Bronchial epithelial cell (primary cell): ENCODE data around the gene OSBPL1A. TPM values are rescaled to one million over a fixed set of nuclear protein-coding genes. Genes with fewer than 3 reads are reported as not detected.

Experiments
- DNase-seq: peaks from one replicate; pipeline ENCODE4 v3.0.0-alpha.2; 2010; ENCODE audit warnings: low read depth
- FAIRE-seq: peaks from 2 replicates; lab custom pipeline; 2011; peaks lifted over from hg19 to GRCh38; lab: Jason Lieb, UNC
- H3K27me3 ChIP-seq: 2 replicates; pipeline ENCODE4 v1.5.1; 2011; ENCODE audit warnings: low read length; ENCODE audit not compliant: control insufficient read depth, insufficient read depth
- H3K36me3 ChIP-seq: 2 replicates; pipeline ENCODE4 v1.5.1; 2011; ENCODE audit warnings: low read length; ENCODE audit not compliant: control insufficient read depth, insufficient read depth
- H3K4me3 ChIP-seq: 2 replicates; pipeline ENCODE4 v1.5.1; 2011; ENCODE audit warnings: mild to moderate bottlenecking, low read depth, low read length, control low read depth
- total RNA-seq: library from RNA; depleted of rRNA; stranded (reverse); fragments of >200 nt; gene quantifications from 2 replicates; pipeline ENCODE4 v1.2.1, GENCODE V29; 2014
- TF ChIP-seq, protein P1 (sequence below): IDR thresholded peaks from 2 replicates; pipeline ENCODE4 v1.5.1; 2011; ENCODE audit warnings: mild to moderate bottlenecking, moderate library complexity, low read length, control low read depth, inconsistent platforms; ENCODE audit not compliant: insufficient read depth, severe bottlenecking

The OSBPL1A gene
- total RNA-seq, 1 donor from 2014 or later: 22.6 TPM

DNA sequence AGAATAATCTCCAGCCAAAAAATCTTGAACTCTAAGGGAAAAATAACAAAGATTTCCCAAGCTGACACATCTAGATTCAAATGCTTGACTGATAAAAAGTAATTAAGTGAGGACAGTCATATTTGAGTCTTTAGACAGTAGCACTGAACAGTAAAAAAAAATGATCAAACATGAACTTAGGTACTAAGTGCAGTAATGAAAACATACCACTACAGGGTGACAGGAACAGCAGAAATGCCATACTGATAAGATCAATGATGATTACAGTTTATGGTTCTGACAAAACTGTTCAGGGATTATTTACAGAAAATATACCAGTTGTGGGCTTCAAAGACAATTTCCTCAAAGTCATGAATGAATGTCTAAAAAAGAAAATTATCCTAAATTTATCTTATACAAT is 80.3 kb downstream of the OSBPL1A start:
- DNase-seq (no peak), FAIRE-seq (no peak)
- H3K27me3 ChIP-seq: no peaks in the 10 kb centered on the region
- no peaks in the 10 kb centered on the region for H3K36me3 ChIP-seq
- no peak overlapping the region for H3K4me3 ChIP-seq
- TF ChIP-seq, protein P1, sequence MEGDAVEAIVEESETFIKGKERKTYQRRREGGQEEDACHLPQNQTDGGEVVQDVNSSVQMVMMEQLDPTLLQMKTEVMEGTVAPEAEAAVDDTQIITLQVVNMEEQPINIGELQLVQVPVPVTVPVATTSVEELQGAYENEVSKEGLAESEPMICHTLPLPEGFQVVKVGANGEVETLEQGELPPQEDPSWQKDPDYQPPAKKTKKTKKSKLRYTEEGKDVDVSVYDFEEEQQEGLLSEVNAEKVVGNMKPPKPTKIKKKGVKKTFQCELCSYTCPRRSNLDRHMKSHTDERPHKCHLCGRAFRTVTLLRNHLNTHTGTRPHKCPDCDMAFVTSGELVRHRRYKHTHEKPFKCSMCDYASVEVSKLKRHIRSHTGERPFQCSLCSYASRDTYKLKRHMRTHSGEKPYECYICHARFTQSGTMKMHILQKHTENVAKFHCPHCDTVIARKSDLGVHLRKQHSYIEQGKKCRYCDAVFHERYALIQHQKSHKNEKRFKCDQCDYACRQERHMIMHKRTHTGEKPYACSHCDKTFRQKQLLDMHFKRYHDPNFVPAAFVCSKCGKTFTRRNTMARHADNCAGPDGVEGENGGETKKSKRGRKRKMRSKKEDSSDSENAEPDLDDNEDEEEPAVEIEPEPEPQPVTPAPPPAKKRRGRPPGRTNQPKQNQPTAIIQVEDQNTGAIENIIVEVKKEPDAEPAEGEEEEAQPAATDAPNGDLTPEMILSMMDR: no peak

DNA sequence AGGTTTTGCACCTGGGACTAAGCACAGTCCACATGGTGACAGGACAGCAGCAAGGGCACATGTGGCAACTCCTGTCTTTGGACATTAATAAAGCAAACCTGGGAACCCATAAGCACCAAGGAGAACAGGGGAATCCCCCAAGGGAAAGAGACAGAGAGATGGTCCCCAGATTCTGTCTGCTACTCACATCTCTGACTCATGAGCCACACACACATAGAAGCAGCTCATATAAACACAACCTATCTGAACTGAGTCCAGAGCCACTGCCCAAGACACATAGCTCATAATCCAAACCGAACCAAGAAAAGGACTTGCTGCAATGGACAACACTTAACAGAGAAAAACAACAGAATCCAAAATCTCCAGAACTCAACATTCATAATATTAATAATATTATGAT is 82.5 kb downstream of the OSBPL1A start:
- DNase-seq: no peak
- no peak for FAIRE-seq
- Histone ChIP-seq H3K27me3 (no peaks in the 10 kb centered on the region), H3K36me3 (no peaks in the 10 kb centered on the region), H3K4me3 (no peak overlapping the region)
- TF ChIP-seq, protein P1: no peak

DNA sequence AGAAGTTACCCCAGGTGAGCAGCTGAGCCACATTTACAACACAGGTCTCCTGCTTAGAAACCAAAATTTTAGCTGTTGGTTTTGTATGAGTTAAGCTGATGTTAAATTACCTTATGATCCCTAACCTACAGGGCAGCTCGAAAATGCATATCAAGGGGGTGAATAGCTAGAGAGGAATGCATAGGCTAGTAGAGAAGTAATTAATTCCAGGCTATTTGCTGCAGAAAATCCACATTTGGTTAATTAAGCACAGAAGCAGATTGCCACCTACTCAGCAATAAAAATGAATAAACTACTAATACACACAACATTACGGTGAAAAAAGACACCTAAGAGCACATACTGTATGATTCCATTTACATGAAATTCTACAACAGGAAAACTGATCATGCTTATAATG is 91.4 kb downstream of the OSBPL1A start:
- TF ChIP-seq, protein P1: no peak
- Histone ChIP-seq H3K27me3 (no peaks in the 10 kb centered on the region), H3K36me3 (no peaks in the 10 kb centered on the region), H3K4me3 (no peak overlapping the region)
- FAIRE-seq (no peak), DNase-seq (no peak)

DNA sequence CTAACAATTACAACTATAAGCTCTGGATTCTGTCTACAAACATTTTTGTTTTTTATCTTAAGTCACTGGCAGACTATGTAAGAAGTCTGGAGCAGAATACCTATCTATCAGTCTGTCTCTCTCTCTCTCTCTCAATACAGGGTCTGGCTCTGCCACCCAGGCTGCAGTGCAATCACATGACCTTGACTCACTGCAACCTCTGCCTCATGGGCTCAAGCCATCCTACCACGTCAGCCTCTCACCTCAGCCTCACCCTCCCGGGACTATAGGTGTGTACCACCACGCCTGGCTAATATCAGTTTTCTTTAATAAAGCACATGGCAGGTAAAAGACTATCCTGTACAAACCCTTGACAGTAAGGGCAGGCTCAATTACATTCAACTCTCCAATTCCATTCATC is 96.9 kb downstream of the OSBPL1A start:
- TF ChIP-seq, protein P1: no peak
- DNase-seq (peak; percentile 34), FAIRE-seq (no peak)
- Histone ChIP-seq H3K36me3 (no peaks in the 10 kb centered on the region), H3K4me3 (no peak overlapping the region), H3K27me3 (no peaks in the 10 kb centered on the region)

DNA sequence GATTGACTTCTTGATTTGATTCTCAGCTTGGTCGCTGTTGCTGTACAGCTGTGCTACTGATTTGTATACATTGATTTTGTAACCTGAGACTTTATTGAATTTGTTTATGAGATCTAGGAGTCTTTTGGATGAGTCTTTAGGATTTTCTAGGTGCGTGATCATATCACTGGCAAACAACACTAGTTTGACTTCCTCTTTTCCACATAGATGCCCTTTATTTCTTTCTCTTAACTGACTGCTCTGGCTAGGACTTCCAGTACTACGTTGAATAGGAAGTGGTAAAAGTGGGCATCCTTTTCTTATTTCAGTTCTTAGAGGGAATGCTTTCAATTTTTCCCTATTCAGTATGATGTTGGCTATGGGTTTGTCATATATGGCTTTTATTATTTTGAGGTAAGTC is 101.3 kb downstream of the OSBPL1A start:
- Histone ChIP-seq H3K27me3 (no peaks in the 10 kb centered on the region), H3K36me3 (no peaks in the 10 kb centered on the region), H3K4me3 (no peak overlapping the region)
- no peak for FAIRE-seq
- no peak for DNase-seq
- TF ChIP-seq, protein P1: no peak

DNA sequence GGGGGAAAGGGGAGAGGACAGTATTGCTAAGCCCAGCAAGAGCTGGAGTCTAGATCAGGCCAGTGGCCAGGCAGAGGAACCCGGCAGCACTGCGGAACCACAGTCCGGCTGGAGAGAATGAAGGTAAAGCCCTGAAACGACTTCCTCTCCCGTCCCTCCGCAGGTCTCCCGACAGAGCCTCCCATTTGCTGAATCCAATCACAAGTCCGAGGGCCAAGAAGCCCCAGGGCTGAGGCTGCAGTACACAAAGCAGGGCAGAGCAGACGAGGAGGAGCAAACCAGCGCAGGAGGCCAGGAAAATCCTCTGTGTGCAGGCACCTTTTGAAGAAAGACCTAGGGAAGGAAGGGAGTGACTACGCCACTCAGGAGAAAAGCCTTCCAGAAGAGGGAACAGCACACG is 104.4 kb downstream of the OSBPL1A start:
- TF ChIP-seq, protein P1: no peak
- H3K36me3 ChIP-seq: no peaks in the 10 kb centered on the region
- no peaks in the 10 kb centered on the region for H3K27me3 ChIP-seq
- DNase-seq: no peak
- no peak overlapping the region for H3K4me3 ChIP-seq
- FAIRE-seq: no peak
